Transverse colon (tissue), 4 donors: ENCODE results near the gene USO1. TPM values are rescaled to one million over a fixed set of nuclear protein-coding genes. Genes with fewer than 3 reads are reported as not detected.

Experiments
- DNase-seq: peaks from one replicate; pipeline ENCODE4 v3.0.0-alpha.2; 2019
- H3K27ac ChIP-seq, 4 donors: fragments of 200-600 bp; sonication (generic); 2 replicates each; pipeline ENCODE4 v1.5.1; 2016 to 2018; ENCODE audit warnings: inconsistent platforms in 4 of 4
- H3K27me3 ChIP-seq: fragments of 200-600 bp; sonication (generic); 2 replicates; pipeline ENCODE4 v1.5.1; 2017; ENCODE audit warnings: inconsistent platforms
- H3K36me3 ChIP-seq, 4 donors: fragments of 200-600 bp; sonication (generic); 2 replicates each; pipeline ENCODE4 v1.5.1; 2017 to 2019; ENCODE audit warnings: inconsistent platforms in 4 of 4
- H3K4me1 ChIP-seq, 4 donors: fragments of 200-600 bp; sonication (generic); 2 replicates each; pipeline ENCODE4 v1.5.1; 2017 to 2020; ENCODE audit warnings: inconsistent platforms in 4 of 4
- H3K4me3 ChIP-seq, 4 donors: fragments of 200-600 bp; sonication (generic); 1 replicate in 1 of 4; 2 replicates in 3 of 4; pipeline versions ENCODE4 v1.5.1 to v1.6.1; 2017 to 2019; ENCODE audit warnings: inconsistent platforms in 4 of 4
- H3K9me3 ChIP-seq, 2 donors: fragments of 200-600 bp; sonication (generic); 2 replicates each; pipeline ENCODE4 v1.5.1; 2017 to 2019; ENCODE audit warnings: inconsistent platforms in 2 of 2
- CTCF ChIP-seq, 5 experiments: fragments of 200-600 bp in 3 of 5; fragments of 450-650 bp in 2 of 5; sonication (generic) in 3 of 5; IDR thresholded peaks; 1 replicate in 2 of 5; 2 replicates in 3 of 5; pipeline ENCODE4 v1.5.1; 2016 to 2017; ENCODE audit warnings: antibody characterized with exemption in 5 of 5, inconsistent platforms in 3 of 5, mild to moderate bottlenecking in 2 of 5, moderate library complexity in 1 of 5
- EP300 ChIP-seq: sonication (generic); formaldehyde crosslinking; IDR thresholded peaks from one replicate; pipeline ENCODE4 v1.6.1; 2017; ENCODE audit warnings: antibody characterized with exemption, low read depth
- POLR2A ChIP-seq: fragments of 450-650 bp; IDR thresholded peaks from one replicate; pipeline ENCODE4 v1.6.1; 2016; ENCODE audit warnings: antibody characterized with exemption, mild to moderate bottlenecking, moderate library complexity
- POLR2AphosphoS5 ChIP-seq, 3 donors: sonication (generic); formaldehyde crosslinking; IDR thresholded peaks; one replicate each; pipeline ENCODE4 v1.6.1; 2016; ENCODE audit warnings: antibody characterized with exemption in 3 of 3
- WGBS, 2 donors: methylation state at CpG; one replicate each; pipeline ENCODE4 v1.1.5; 2018; ENCODE audit warnings: low coverage in 1 of 2; 5-methylcytosine and 5-hydroxymethylcytosine counted together
- in situ Hi-C, 4 donors: fragments of 200-750 bp; cut with MboI; loops; one replicate each; pipeline versions ENCODE4 v1.15.0 to v1.15.1; 2017; ENCODE audit warnings: low sequenced_read_pairs in 3 of 4, low pct_ligation_motif_present in 1 of 4, low pct_unique_long_range_greater_than_20kb in 1 of 4
- intact Hi-C: fragments of 100-400 bp; cut with DNase I; formaldehyde crosslinking; loops from one replicate; pipeline ENCODE4 v1.15.1; 2023; ENCODE audit warnings: low total_unique reads
- total RNA-seq, 4 donors: library from RNA; depleted of rRNA; stranded (reverse); fragments of >200 nt; gene quantifications; one replicate each; pipeline ENCODE4 v1.1.0, GENCODE V29; 2016

USO1 gene
- total RNA-seq, 4 donors from 2014 or later = 24.3 to 110 (median 61.0) TPM

GRCh38 chr4:75779105-75779757, 54.9 kb downstream of the USO1 start:
- no peak for DNase-seq
- no peaks in the 10 kb centered on the region for H3K4me1 ChIP-seq
- no peak for TF ChIP-seq CTCF (IDR thresholded peaks at IDR 0.05)
- no peak for TF ChIP-seq POLR2A
- TF ChIP-seq POLR2AphosphoS5 (IDR thresholded peaks at IDR 0.05) = no peak
- TF ChIP-seq EP300 = no peak
- no peaks in the 10 kb centered on the region for H3K27me3 ChIP-seq
- H3K27ac ChIP-seq = no peak overlapping the region
- H3K4me3 ChIP-seq = no peak overlapping the region
- in situ Hi-C loops = loop anchor here in 1 of 4 donors (25.0 kb wide), 1 partner anchor 183 kb away; no protein-coding TSS in a partner anchor
- WGBS, 2 donors = 68 to 83% methylated on average over 3 to 5 of the region's 5 CpGs
- intact Hi-C loops = no loop called here
- no peaks in the 10 kb centered on the region for H3K9me3 ChIP-seq
- peaks cover 0 to 58% (median 26%) of the 10 kb centered on the region in 4 donors for H3K36me3 ChIP-seq

- no peak for TF ChIP-seq POLR2AphosphoS5 (IDR thresholded peaks at IDR 0.05)
- TF ChIP-seq EP300 = no peak
- no peak for TF ChIP-seq POLR2A
- no peak for TF ChIP-seq CTCF (IDR thresholded peaks at IDR 0.05)
- Histone ChIP-seq H3K4me3 (no peak overlapping the region), H3K9me3 (no peaks in the 10 kb centered on the region), H3K36me3 (peaks cover 0 to 44% (median 21%) of the 10 kb centered on the region in 4 donors), H3K27ac (no peak overlapping the region), H3K27me3 (no peaks in the 10 kb centered on the region), H3K4me1 (no peaks in the 10 kb centered on the region)
- DNase-seq = no peak
- in situ Hi-C loops (loop anchor here in 1 of 4 donors (25.0 kb wide), 1 partner anchor 181 kb away; no protein-coding TSS in a partner anchor), intact Hi-C loops (no loop called here)
Observed at GRCh38 chr4:75781305-75781704, 56.9 kb downstream of the USO1 start.

GRCh38 chr4:75786526-75786925, 62.1 kb downstream of the USO1 start:
- in situ Hi-C loops = loop anchor here in 1 of 4 donors (25.0 kb wide), 1 partner anchor 176 kb away; no protein-coding TSS in a partner anchor
- no peaks in the 10 kb centered on the region for H3K9me3 ChIP-seq
- peaks cover 0 to 57% (median 16%) of the 10 kb centered on the region in 4 donors for H3K36me3 ChIP-seq
- H3K27ac ChIP-seq = no peak overlapping the region
- intact Hi-C loops = no loop called here
- DNase-seq = no peak
- no peak overlapping the region for H3K4me3 ChIP-seq
- no peaks in the 10 kb centered on the region for H3K4me1 ChIP-seq
- 96 to 100% methylated on average over 1 of the region's 1 CpG for WGBS, 2 donors
- TF ChIP-seq POLR2AphosphoS5 (IDR thresholded peaks at IDR 0.05) (no peak), CTCF (IDR thresholded peaks at IDR 0.05) (no peak), EP300 (no peak), POLR2A (no peak)
- H3K27me3 ChIP-seq = no peaks in the 10 kb centered on the region

GRCh38 chr4:75786938-75787337, 62.6 kb downstream of the USO1 start:
- Histone ChIP-seq H3K9me3 (no peaks in the 10 kb centered on the region), H3K36me3 (peaks cover 0 to 57% (median 15%) of the 10 kb centered on the region in 4 donors), H3K4me1 (no peaks in the 10 kb centered on the region), H3K27ac (no peak overlapping the region), H3K4me3 (no peak overlapping the region), H3K27me3 (no peaks in the 10 kb centered on the region)
- intact Hi-C loops = no loop called here
- no peak for TF ChIP-seq POLR2A
- no peak for TF ChIP-seq CTCF (IDR thresholded peaks at IDR 0.05)
- no peak for TF ChIP-seq POLR2AphosphoS5 (IDR thresholded peaks at IDR 0.05)
- no peak for TF ChIP-seq EP300
- DNase-seq = no peak
- in situ Hi-C loops = loop anchor here in 1 of 4 donors (25.0 kb wide), 1 partner anchor 175 kb away; no protein-coding TSS in a partner anchor
- WGBS, 2 donors = 85 to 89% methylated on average over 1 of the region's 1 CpG
